HG03159 (cell line): ENCODE measurements around the gene KCTD21.
"Not testable (repeated sequence)": the region's sequence is repeated elsewhere in the genome, so short reads cannot be mapped to it uniquely, and the experiment has no call there.

Source experiments
- ATAC-seq: cut with Tn5 transposase; IDR thresholded peaks from one replicate; pipeline ENCODE4 v1.9.1; 2021; ENCODE audit warnings: mild to moderate bottlenecking, moderate library complexity; ENCODE audit not compliant: unreplicated experiment

The KCTD21 gene

GRCh38 chr11:78179459-78180071 lies 8.9 kb downstream of the KCTD21 start:
- ATAC-seq, result no peak

DNA sequence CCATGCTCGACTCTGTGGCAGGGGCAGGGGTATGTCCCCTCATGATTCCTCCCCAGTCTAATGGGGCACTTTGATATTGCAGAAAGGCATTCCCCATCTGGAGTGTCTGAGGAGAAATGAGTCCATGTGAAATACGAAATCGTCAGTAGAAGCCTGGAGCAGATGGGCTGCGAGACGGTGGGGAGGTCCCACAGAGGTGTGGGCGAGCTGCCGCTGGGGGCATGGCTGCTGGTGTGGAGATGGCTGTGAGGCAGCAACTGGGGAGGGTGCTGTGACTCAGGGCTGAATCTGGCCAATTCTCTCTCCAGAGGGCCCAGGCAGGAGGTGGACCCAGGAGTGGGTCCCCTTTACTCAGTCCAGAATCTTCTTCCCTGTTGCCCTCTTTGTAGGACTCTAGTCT lies 11.2 kb downstream of the KCTD21 start:
- ATAC-seq, result no peak

GRCh38 chr11:78176605-78177141 lies 11.8 kb downstream of the KCTD21 start:
- ATAC-seq, result no peak

DNA sequence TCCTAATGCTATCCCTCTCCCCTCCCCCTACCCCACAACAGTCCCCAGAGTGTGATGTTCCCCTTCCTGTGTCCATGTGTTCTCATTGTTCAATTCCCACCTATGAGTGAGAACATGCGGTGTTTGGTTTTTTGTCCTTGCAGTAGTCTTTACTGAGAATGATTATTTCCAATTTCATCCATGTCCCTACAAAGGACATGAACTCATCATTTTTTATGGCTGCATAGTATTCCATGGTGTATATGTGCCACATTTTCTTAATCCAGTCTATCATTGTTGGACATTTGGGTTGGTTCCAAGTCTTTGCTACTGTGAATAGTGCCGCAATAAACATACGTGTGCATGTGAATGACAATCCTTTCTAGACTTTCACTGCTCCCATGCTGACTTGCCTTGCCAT lies 12.6 kb downstream of the KCTD21 start:
- ATAC-seq, result not testable (repeated sequence)

DNA sequence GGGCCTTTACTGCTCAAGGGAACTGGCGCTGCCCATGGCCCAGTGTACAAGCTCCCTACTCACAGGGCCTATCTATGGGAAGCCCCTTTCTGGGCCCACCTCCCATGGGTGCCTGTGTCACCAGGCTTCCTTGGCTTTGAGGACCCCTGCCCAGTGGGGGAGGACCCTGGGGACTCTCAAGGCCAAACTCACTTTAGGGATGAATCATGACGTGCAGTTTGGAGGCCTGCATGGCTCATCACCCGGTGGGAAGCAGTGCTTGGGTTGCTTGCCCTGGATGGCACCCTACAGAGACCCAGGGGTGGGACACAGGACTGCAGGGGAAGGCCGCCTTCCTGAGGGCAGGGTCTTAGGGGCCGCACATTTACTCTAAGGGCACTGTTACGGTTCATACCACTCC lies 16.5 kb downstream of the KCTD21 start:
- ATAC-seq, result no peak

DNA sequence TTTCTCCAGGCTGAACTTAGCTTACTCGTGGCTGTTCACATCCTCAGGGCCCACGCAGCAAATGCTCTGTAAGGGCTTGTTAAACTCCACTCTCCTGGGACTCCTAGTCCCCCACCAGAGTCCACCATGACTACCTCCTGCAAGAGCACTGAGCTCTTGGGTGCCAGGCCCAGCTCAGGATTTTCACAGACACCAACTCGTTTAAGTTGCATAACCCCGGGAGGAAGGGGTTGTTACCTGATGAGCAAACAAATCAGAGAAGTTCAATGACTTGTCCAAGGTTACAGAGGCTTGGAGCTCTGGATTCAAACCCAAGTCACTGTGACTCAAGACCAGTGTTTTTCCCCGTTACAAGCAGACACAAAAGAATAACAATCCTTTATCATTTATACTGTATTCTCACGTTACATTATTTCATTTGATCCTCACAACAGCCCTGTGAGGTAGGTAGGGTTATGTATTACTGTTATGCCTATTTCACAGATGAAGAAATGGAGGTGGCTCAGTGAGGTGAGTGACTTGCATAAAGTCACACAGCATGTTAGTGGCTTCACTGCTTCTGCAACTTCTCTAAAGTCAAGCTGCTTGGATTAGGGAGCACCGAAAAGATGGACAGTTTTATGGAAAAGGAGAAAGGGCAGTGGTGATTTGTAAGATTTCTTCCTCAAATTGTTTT lies 17.4 kb downstream of the KCTD21 start:
- no peak for ATAC-seq

GRCh38 chr11:78170413-78170812 lies 18.0 kb downstream of the KCTD21 start:
- no peak for ATAC-seq

DNA sequence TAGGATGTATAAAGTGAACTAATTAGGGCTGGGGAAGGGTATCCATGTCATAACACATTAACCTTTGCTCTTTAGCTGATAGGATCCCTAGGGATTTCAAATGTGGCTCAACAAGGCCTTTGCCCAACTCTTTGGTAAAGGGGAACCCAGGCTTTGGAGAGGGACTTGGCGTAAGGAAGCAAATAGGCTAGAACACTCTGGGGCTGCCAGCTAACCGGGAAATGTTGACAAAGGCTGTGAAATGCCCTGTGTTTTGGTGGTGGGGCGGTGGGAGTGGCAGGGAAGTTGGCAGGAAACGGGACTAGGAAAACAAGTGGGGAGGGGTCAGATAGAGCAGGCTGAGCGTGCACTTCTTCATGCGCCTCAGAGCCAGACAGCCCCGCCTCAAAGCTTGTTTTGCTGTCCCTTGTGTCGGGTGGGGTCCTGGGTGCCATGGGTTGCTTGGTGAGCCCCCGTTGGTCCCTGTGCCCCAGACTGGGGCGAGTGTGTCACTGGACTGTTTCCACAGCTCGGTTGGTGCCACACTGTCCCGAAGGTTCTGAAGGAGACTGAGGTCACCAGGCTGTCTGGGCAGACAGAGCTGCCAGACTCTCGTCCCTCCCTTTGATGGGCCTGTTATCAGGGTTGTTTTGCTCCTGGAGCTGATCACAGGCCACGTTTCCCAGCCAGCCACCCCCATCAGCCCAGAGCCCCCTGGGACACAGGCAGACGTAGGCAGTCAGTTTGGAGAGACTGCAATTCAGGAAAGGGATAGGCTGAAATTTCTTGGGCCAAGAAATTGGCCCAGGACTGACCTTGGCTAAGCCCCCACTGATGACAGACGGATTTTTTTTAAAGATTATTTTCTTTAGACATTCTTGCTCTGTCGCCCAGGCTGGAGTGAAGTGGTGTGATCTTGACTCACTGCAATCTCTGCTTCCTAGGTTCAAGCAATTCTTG lies 19.6 kb downstream of the KCTD21 start:
- no peak for ATAC-seq

- no peak for ATAC-seq
These were observed 21.5 kb downstream of the KCTD21 start for GRCh38 chr11:78166855-78167469.

DNA sequence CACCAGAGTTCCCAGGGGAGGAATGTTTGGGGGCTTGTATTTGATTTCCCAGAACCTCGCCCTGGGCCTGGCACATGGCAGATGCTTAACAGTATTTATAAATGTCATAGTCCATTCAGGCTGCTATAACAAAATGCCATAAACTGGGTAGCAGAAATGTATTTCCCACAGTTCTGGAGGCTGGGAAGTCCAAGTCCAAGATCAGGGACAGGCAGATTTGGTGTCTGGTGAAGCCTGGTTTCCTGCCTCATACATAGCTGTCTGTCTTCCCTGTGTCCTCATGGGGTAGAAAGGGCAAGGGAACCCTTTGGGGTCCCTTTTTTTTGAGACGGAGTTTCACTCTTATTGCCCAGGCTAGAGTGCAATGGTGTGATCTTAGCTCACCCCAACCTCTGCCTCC lies 24.0 kb downstream of the KCTD21 start:
- ATAC-seq, result no peak

DNA sequence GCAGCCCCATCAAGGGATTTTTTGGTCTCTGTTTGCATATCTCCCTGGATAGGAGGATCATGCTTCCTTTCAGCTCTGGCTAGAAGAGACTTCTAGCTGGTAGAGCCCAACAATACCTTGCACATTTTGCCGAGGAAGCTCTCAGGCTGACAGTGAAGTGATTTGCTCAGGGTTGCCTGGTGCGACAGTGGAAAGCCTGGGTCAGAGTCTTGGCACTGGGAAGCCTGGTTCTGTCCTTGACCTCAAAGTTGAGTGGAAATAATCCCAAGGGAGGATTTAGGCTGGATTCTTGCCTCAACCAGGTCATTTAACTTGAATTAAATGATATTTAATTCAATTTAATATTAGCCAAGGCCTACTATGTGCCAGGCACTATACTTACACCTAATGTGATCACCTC lies 24.6 kb downstream of the KCTD21 start:
- no peak for ATAC-seq

DNA sequence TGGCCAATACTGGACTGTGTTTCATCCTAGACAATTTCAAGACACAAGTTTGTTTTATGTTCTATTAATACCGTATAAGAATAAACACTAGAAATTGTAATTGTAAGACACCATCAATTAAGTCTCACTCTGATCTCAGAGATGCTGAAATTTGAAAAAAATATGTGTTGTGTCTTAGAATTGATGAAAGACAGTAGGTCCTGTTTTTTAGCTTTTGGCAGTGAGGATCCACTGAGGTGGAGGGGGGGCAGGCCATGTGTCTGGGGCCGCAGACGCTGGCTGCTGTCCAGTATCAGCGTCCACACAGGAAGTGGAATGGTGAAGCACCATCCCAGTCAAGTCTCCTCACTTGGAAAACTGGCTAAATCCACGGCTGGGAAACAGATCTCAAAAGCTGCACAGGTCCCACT lies 26.5 kb downstream of the KCTD21 start:
- no peak for ATAC-seq

- ATAC-seq, result no peak
These were observed 27.1 kb downstream of the KCTD21 start for GRCh38 chr11:78161346-78161745.

- no peak for ATAC-seq
These were observed 27.9 kb downstream of the KCTD21 start for GRCh38 chr11:78160557-78160956.

DNA sequence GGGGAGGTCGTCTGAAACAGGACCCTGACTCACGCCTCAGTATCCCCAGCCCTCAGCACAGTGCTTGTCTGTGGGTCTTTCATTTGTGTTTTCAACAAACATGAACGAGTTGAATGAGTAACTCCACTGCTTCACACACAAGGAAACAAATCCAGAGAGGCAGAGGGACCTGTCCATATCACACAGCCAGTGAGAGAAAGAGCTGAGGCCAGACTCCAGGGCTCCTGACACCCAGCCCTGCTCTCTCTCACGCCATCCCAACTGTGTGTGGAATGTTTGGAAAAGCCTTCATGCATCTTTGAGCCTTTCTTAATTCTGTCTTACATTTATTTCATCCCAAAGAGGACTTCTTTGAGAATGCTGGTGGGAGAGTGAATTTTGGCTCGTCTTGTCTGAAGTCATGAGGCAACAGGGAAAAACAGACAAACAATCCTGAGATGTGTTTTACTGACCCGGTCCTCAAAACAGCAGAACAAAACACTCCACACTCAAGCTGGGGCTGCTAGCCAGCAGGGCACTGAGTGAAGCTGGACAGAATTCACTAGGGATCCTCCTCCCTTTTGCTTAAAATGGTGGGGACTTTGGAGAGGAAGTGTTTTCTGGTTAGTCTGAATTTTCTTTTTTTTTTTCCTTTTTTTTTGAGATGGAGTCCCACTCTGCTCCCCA lies 29.3 kb downstream of the KCTD21 start:
- ATAC-seq, result no peak

DNA sequence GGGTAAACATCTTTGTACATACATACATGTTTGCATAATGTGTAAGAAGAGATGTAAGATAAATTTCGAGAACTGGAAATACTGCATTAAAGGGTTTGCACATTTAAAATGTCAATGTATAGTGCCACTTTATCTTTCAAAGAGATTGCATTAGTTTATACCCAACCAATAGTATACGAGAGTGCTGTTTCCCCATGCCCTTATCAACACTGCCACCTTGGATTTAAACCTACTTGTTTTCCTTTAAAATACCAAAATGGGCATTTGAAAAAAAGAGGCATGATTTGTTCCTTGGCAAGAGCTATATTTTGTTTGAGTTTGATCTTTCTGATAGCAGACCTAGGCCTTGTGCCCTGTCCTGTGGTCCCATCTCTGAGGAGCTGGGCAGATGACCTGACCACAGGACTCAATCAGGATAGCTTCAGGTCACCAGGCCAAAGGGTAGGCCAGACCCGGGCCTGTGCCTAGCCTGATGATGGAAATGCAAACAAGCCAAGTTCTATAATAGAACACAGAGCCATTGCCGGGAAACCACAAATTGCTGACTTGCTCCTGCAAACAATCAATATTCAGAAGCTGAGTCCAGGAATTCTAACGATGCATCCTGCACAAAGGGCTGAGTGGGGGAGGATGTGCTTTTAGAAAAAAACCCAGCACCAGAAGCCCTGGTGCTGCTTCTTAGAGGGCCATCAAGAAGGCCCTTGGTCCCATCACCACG lies 32.1 kb downstream of the KCTD21 start:
- ATAC-seq, result no peak

- ATAC-seq, result no peak
These were observed 36.6 kb downstream of the KCTD21 start for GRCh38 chr11:78151804-78152203.

DNA sequence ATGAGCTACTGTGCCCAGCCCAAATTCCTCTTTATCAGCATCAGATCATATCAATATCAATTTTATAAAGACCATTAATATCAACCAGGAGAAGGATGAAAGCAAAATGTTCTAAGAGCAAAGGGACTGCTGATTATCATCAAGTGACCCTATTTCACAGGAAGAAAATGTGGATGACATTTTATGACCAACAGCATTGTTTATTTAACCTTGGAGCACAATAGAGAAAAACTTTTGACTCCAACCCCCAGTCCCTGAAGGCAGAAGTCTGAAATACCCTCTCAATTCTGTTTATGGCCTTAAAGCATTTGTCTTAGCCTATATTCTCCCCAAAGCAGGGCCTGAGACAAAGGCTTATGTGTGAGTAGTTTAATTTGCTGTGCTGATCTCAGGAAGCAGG lies 37.7 kb downstream of the KCTD21 start:
- ATAC-seq, result no peak

GRCh38 chr11:78150346-78150745 lies 38.1 kb downstream of the KCTD21 start:
- no peak for ATAC-seq

- no peak for ATAC-seq
These were observed 38.8 kb downstream of the KCTD21 start for GRCh38 chr11:78149646-78150045.
